HEK293T (cell line): ENCODE data around the gene NCOA7.
A peak's percentile ranks its signal among the peaks of the same experiment; 100 is the strongest.

ENCODE experiments used
- CTCF ChIA-PET: fragments of 350-600 bp; formaldehyde crosslinking; extraction: SDS; loops from one replicate; lab custom pipeline; 2021; ENCODE audit warnings: antibody characterized with exemption, inconsistent platforms; lab: Yijun Ruan, JAX
- POLR2A ChIA-PET: fragments of 350-600 bp; formaldehyde crosslinking; extraction: SDS; loops from one replicate; lab custom pipeline; 2020; ENCODE audit warnings: antibody characterized with exemption, inconsistent platforms; lab: Yijun Ruan, JAX
- DNase-seq: peaks from one replicate; pipeline ENCODE4 v3.0.0; 2012; ENCODE audit warnings: mixed read lengths; ENCODE audit errors: extremely low spot score
- ARNT ChIP-seq: fragments of 450-650 bp; IDR thresholded peaks from 2 replicates; pipeline ENCODE4 v1.6.1; 2017; ENCODE audit warnings: mild to moderate bottlenecking
- BHLHE40 ChIP-seq: fragments of 450-650 bp; IDR thresholded peaks from 2 replicates; pipeline ENCODE4 v1.6.1; 2016; ENCODE audit warnings: mild to moderate bottlenecking, moderate library complexity, borderline replicate concordance
- CTBP1 ChIP-seq: fragments of 450-650 bp; IDR thresholded peaks from 2 replicates; pipeline ENCODE4 v1.6.1; 2016; ENCODE audit warnings: borderline replicate concordance
- ELF4 ChIP-seq: fragments of 450-650 bp; IDR thresholded peaks from 2 replicates; pipeline ENCODE4 v1.6.1; 2017; ENCODE audit warnings: antibody characterized with exemption
- FOXA1 ChIP-seq: fragments of 450-650 bp; IDR thresholded peaks from 2 replicates; pipeline ENCODE4 v1.6.1; 2016; ENCODE audit warnings: mild to moderate bottlenecking
- FOXK2 ChIP-seq: fragments of 450-650 bp; IDR thresholded peaks from 2 replicates; pipeline ENCODE4 v1.6.1; 2016; ENCODE audit warnings: mild to moderate bottlenecking
- FOXM1 ChIP-seq: fragments of 450-650 bp; IDR thresholded peaks from 2 replicates; pipeline ENCODE4 v1.6.1; 2017; ENCODE audit warnings: mild to moderate bottlenecking, borderline replicate concordance
- HDGF ChIP-seq: fragments of 450-650 bp; IDR thresholded peaks from 2 replicates; pipeline ENCODE4 v1.6.1; 2017; ENCODE audit warnings: antibody characterized with exemption, borderline replicate concordance
- L3MBTL2 ChIP-seq: fragments of 450-650 bp; conservative IDR thresholded peaks from 2 replicates; pipeline ENCODE4 v1.6.1; 2016; ENCODE audit warnings: mild to moderate bottlenecking
- LEF1 ChIP-seq: fragments of 450-650 bp; IDR thresholded peaks from 2 replicates; pipeline ENCODE4 v1.6.1; 2017; ENCODE audit warnings: mild to moderate bottlenecking, borderline replicate concordance
- NFRKB ChIP-seq: fragments of 450-650 bp; IDR thresholded peaks from 2 replicates; pipeline ENCODE4 v1.6.1; 2016; ENCODE audit warnings: mild to moderate bottlenecking, moderate library complexity
- SP1 ChIP-seq: fragments of 450-650 bp; IDR thresholded peaks from 2 replicates; pipeline ENCODE4 v1.6.1; 2017
- SUZ12 ChIP-seq: fragments of 450-650 bp; IDR thresholded peaks from 2 replicates; pipeline ENCODE4 v1.6.1; 2016; ENCODE audit warnings: mild to moderate bottlenecking
- TARDBP ChIP-seq: fragments of 450-650 bp; IDR thresholded peaks from 2 replicates; pipeline ENCODE4 v1.6.1; 2016
- ZNF384 ChIP-seq: fragments of 450-650 bp; IDR thresholded peaks from 2 replicates; pipeline ENCODE4 v1.6.1; 2016
- TF ChIP-seq, protein P1 (sequence below): fragments of 450-650 bp; IDR thresholded peaks from 2 replicates; pipeline ENCODE4 v1.6.1; 2016

Gene NCOA7

DNA sequence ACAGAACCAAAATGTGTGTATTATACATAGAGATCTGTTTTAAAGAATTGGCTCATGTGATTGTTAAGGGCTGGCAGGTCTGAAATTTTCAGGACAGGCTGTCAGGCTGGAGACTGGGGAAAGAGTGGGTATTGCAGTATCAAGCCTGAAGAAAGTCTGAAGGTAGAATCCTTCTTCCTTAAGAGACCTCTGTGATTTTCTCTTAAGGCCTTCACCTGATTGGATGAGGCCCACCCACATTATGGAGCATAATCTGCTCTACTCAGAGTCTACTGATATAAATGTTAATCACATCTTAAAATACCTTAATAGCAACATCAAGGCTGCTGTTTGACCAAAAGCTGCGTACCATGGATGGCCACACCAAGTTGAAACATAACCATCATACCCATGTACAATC is 122.4 kb downstream of the NCOA7 start:
- no peak for DNase-seq
- TF ChIP-seq ARNT (no peak), FOXA1 (no peak), BHLHE40 (no peak), ZNF384 (no peak), HDGF (no peak), SP1 (no peak), SUZ12 (no peak), CTBP1 (no peak), FOXM1 (no peak), L3MBTL2 (no peak), TARDBP (no peak), LEF1 (no peak), FOXK2 (no peak), NFRKB (no peak), ELF4 (no peak)
- TF ChIP-seq, protein P1, sequence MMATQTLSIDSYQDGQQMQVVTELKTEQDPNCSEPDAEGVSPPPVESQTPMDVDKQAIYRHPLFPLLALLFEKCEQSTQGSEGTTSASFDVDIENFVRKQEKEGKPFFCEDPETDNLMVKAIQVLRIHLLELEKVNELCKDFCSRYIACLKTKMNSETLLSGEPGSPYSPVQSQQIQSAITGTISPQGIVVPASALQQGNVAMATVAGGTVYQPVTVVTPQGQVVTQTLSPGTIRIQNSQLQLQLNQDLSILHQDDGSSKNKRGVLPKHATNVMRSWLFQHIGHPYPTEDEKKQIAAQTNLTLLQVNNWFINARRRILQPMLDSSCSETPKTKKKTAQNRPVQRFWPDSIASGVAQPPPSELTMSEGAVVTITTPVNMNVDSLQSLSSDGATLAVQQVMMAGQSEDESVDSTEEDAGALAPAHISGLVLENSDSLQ = no peak
- POLR2A ChIA-PET = interaction anchor here (1.2 kb wide), 1 partner anchor 30 kb away, joined by 3 read pairs; no protein-coding TSS in a partner anchor
- CTCF ChIA-PET = interaction anchor here (0.7 to 2.2 kb wide), 2 partner anchors 44 to 54 kb away, joined by 6 to 19 read pairs; partner anchors contain the start of gene HINT3

- CTCF ChIA-PET = interaction anchor here (0.7 to 2.2 kb wide), 5 partner anchors 9 to 55 kb away, joined by 3 to 19 read pairs (median 5); partner anchors contain the start of gene HINT3
- TF ChIP-seq, protein P1 = peak; percentile 61
- TF ChIP-seq ELF4 (no peak), CTBP1 (peak; percentile 86; the same call in 1 of the 2 replicates), FOXM1 (no peak)
- POLR2A ChIA-PET = interaction anchor here (0.6 to 1.6 kb wide), 5 partner anchors 13 to 125 kb away, joined by 3 to 24 read pairs (median 4); partner anchors contain the start of gene HINT3
- DNase-seq = peak; percentile 60
Observed at GRCh38 chr6:125913864-125914351, 123.1 kb downstream of the NCOA7 start.

- ChIA-PET CTCF (interaction anchor here (1.4 to 3.9 kb wide), 2 partner anchors 12 to 38 kb away, joined by 5 to 14 read pairs; partner anchors contain the start of gene HINT3), POLR2A (interaction anchor here (1.6 kb wide), 1 partner anchor 38 kb away, joined by 7 read pairs; the partner anchor contains the start of gene HINT3)
- TF ChIP-seq FOXM1 = no peak
- TF ChIP-seq TARDBP = no peak
- TF ChIP-seq L3MBTL2 = no peak
- TF ChIP-seq, protein P1 = no peak
- no peak for TF ChIP-seq FOXK2
- TF ChIP-seq SUZ12 = no peak
- no peak for TF ChIP-seq ELF4
- TF ChIP-seq FOXA1 = no peak
- TF ChIP-seq ARNT = no peak
- TF ChIP-seq CTBP1 = no peak
- DNase-seq = no peak
Observed at GRCh38 chr6:125918230-125918629, 127.5 kb downstream of the NCOA7 start.

DNA sequence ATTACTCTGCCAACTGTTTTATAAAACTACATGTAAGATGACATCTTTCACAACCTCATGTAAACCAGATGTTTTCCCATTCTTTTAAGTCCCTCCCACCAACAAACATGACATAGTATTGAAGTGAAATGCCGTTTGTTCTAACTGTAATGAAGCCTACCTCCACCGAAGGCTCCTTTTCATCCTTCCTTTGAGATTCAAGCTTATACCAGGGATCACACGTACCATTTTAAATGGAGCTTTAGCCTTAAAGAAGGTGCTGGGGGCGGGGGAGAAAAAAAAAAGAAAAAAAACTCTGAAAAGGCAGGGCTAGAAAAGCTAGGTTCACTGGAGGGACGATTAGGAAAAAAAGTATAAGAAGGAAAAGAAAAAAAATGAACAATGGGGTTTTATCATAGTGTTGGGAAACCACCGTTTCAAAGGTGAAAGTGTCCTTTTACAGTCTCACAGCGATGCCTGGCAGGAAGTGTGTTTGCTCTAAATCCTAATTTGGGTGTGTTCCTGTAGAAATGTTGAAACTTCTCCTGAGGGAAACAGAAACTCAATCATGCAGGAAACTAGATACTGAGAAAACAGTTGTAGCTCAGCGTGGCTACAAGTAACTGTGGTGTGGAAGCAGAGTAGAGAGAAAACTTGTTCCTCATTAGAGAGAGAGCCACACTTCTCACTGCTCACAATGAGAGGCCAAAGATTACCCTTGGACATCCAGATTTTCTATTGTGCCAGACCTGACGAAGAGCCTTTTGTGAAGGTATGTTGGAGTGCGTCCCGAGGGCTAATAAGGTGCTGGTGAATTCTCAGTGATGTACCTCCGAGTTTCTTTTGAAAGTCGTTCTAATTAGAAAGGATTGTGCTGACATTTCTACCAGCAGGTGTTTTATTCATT is 128.2 kb downstream of the NCOA7 start:
- DNase-seq = peak; percentile 54
- CTCF ChIA-PET = interaction anchor here (1.0 to 1.9 kb wide), 2 partner anchors 13 to 19 kb away, joined by 3 to 8 read pairs; no protein-coding TSS in a partner anchor
- POLR2A ChIA-PET = interaction anchor here (0.6 to 1.4 kb wide), 6 partner anchors 27 to 186 kb away, joined by 3 to 7 read pairs (median 4); partner anchors contain the start of gene HINT3
- TF ChIP-seq TARDBP (no peak), FOXA1 (no peak), ZNF384 (0 out of 2 replicates have a peak, but pooled peaks have one; percentile 55)

DNA sequence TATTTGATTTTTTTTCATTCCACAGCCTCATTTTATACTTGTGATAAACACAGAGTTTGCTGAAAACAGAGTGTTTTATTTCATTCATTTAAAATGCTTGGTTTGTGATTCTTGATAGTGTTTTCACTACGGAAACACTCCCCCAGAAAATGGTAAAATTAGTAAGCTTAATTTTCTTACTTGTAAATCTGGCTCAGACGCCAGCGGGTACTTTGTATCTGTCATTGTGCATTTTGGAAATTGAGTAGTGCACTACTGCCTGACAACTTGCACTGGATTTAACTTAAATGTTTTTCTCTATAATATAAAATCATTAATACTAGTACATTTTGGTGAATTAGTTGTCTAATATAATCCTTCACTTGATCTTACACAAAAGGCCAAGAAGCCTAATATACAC is 128.9 kb downstream of the NCOA7 start:
- CTCF ChIA-PET = interaction anchor here (0.6 to 1.9 kb wide), 3 partner anchors 13 to 728 kb away, joined by 3 to 8 read pairs (median 6); no protein-coding TSS in a partner anchor
- no peak for TF ChIP-seq LEF1
- TF ChIP-seq SUZ12 = no peak
- TF ChIP-seq BHLHE40 = no peak
- no peak for TF ChIP-seq FOXA1
- TF ChIP-seq ARNT = no peak
- no peak for TF ChIP-seq L3MBTL2
- DNase-seq = no peak
- POLR2A ChIA-PET = interaction anchor here (0.9 to 1.4 kb wide), 4 partner anchors 27 to 39 kb away, joined by 3 to 7 read pairs (median 5); partner anchors contain the start of gene HINT3

- no peak for DNase-seq
- TF ChIP-seq TARDBP = no peak
- TF ChIP-seq, protein P1 = no peak
- no peak for TF ChIP-seq SUZ12
- no peak for TF ChIP-seq HDGF
- no peak for TF ChIP-seq L3MBTL2
- no peak for TF ChIP-seq CTBP1
- TF ChIP-seq ELF4 = no peak
- no peak for TF ChIP-seq ARNT
- no peak for TF ChIP-seq FOXM1
- no peak for TF ChIP-seq BHLHE40
- no peak for TF ChIP-seq SP1
- TF ChIP-seq FOXA1 = no peak
- no peak for TF ChIP-seq LEF1
- TF ChIP-seq FOXK2 = no peak
- no peak for TF ChIP-seq ZNF384
- TF ChIP-seq NFRKB = no peak
- ChIA-PET CTCF (no interaction called here), POLR2A (interaction anchor here (1.2 kb wide), 1 partner anchor 35 kb away, joined by 3 read pairs; no protein-coding TSS in a partner anchor)
Observed at GRCh38 chr6:125922322-125922860, 131.6 kb downstream of the NCOA7 start.
